Transverse colon (tissue), 4 donors: ENCODE data around the gene ZNF185.

ENCODE experiments used
- CTCF ChIP-seq, 5 experiments: fragments of 200-600 bp in 3 of 5; fragments of 450-650 bp in 2 of 5; sonication (generic) in 3 of 5; IDR thresholded peaks; 1 replicate in 2 of 5; 2 replicates in 3 of 5; pipeline ENCODE4 v1.5.1; 2016 to 2017; ENCODE audit warnings: antibody characterized with exemption in 5 of 5, inconsistent platforms in 3 of 5, mild to moderate bottlenecking in 2 of 5, moderate library complexity in 1 of 5
- POLR2A ChIP-seq: fragments of 450-650 bp; IDR thresholded peaks from one replicate; pipeline ENCODE4 v1.6.1; 2016; ENCODE audit warnings: antibody characterized with exemption, mild to moderate bottlenecking, moderate library complexity
- POLR2AphosphoS5 ChIP-seq, 3 donors: sonication (generic); formaldehyde crosslinking; IDR thresholded peaks; one replicate each; pipeline ENCODE4 v1.6.1; 2016; ENCODE audit warnings: antibody characterized with exemption in 3 of 3

- TF ChIP-seq CTCF (IDR thresholded peaks at IDR 0.05) (no peak), POLR2A (no peak), POLR2AphosphoS5 (IDR thresholded peaks at IDR 0.05) (no peak)
Measured at GRCh38 chrX:152937236-152937635, 39.4 kb downstream of the ZNF185 start.
